Measurements from ENCODE around the gene LRRC66. TPM values are rescaled to one million over a fixed set of nuclear protein-coding genes. Genes with fewer than 3 reads are reported as not detected.

The LRRC66 gene
- total and polyA plus RNA-seq, 3 experiments from 2014 or later, result 0.07 to 0.09 TPM; not detected in 1

DNA sequence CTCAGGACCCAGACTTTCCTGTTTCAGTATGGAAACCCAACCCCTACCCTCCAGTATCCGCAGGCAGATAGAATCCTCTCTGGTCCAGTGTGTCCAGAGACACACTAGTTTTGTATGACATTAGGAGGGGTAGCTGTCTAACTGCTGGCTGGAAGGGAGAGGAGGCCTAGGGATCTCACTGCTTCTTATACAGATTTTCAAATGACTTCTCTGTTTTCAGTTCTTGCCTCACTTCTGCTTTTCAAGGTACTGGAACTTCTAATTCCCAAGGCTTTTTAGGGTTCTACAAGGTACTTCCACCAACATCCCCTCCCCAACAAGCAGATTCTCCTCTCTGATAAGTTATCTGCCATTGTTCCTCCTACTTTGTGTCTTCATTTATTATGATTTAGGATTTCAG lies 11.8 kb upstream of the LRRC66 start:
- Mint-ChIP-seq H3K4me1 (peaks cover 15 to 24% (median 18%) of the 10 kb centered on the region in 3 donors), H3K27me3 (no peaks in the 10 kb centered on the region), H3K4me3 (no peak overlapping the region), H3K9me3 (no peaks in the 10 kb centered on the region), H3K27ac (peak overlapping the region in 2 of 8 donors; percentile 18 to 31), H3K36me3 (peaks cover 0 to 26% (median 9%) of the 10 kb centered on the region in 3 donors)
- Histone ChIP-seq H3K4me1 (ENCODE audit: insufficient read depth, low read length) (no peaks in the 10 kb centered on the region), H3K27ac (ENCODE audit: low read depth, low read length) (no peak overlapping the region), H3K9me3 (ENCODE audit: low read length) (no peaks in the 10 kb centered on the region), H3K36me3 (ENCODE audit: insufficient read depth, low read length) (no peaks in the 10 kb centered on the region), H3K4me3 (ENCODE audit: low read length) (no peak overlapping the region), H3K27me3 (ENCODE audit: insufficient read depth, low read length, poor library complexity, severe bottlenecking) (no peaks in the 10 kb centered on the region)
- POLR2A ChIA-PET, result no interaction called here
- no peak for DNase-seq
- CTCF ChIA-PET, result no interaction called here

DNA sequence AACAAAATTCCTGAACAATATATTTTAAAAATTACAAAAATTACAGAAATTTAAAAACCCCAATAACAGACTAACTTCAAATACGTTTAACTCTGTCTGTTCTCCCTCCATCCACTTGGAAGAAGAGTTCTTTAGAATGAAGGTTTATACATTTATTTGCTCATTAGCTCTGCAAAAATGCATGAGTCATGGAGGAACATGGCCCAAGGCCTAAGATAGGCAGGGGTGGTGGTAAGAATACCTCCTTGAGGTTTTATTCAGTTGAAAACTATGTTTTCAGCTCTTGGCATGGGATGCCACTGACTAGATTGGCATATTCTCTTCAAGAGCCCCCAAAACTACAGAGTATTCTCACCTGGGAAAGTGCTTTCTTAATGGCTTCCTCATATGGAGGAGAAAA lies 8.8 kb upstream of the LRRC66 start:
- no peaks in the 10 kb centered on the region for H3K36me3 ChIP-seq (ENCODE audit: insufficient read depth, low read length)
- H3K27ac Mint-ChIP-seq, result peak overlapping the region in 1 of 8 donors; percentile 39
- no peaks in the 10 kb centered on the region for H3K4me1 ChIP-seq (ENCODE audit: insufficient read depth, low read length)
- ChIA-PET POLR2A (no interaction called here), CTCF (no interaction called here)
- no peaks in the 10 kb centered on the region for H3K4me1 Mint-ChIP-seq
- peaks cover 0 to 1% of the 10 kb centered on the region in 2 donors for H3K27me3 Mint-ChIP-seq
- peaks cover 0 to 40% (median 14%) of the 10 kb centered on the region in 3 donors for H3K36me3 Mint-ChIP-seq
- H3K27me3 ChIP-seq (ENCODE audit: insufficient read depth, low read length, poor library complexity, severe bottlenecking), result no peaks in the 10 kb centered on the region
- H3K27ac ChIP-seq (ENCODE audit: low read depth, low read length), result no peak overlapping the region
- no peak for DNase-seq
- no peak overlapping the region for H3K4me3 ChIP-seq (ENCODE audit: low read length)
- H3K4me3 Mint-ChIP-seq, result no peak overlapping the region
- no peaks in the 10 kb centered on the region for H3K9me3 Mint-ChIP-seq
- no peaks in the 10 kb centered on the region for H3K9me3 ChIP-seq (ENCODE audit: low read length)

DNA sequence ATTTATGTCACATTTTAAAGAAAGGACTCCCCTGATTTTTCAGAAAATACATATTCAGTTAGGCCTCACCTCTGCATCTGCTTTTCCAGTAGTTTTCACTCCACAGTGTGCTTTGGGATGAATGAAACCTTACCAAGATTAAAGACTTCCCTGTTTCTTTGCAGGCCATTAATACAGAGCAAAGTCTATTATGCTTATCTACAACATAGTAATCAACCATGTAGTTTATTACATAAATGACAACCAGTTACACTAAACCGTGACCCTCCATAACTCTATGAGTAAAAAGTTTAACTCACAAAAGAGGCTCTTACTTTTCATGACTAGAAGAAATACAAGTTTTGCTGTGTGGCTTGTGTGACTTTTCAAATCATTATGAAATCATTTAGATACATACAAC lies 2.3 kb downstream of the LRRC66 start:
- Mint-ChIP-seq H3K36me3 (peaks cover 0 to 6% (median 4%) of the 10 kb centered on the region in 3 donors), H3K4me1 (no peaks in the 10 kb centered on the region), H3K4me3 (no peak overlapping the region), H3K27me3 (no peaks in the 10 kb centered on the region), H3K27ac (no peak overlapping the region), H3K9me3 (no peaks in the 10 kb centered on the region)
- H3K4me3 ChIP-seq (ENCODE audit: low read length), result no peak overlapping the region
- no peak overlapping the region for H3K27ac ChIP-seq (ENCODE audit: low read depth, low read length)
- no peaks in the 10 kb centered on the region for H3K27me3 ChIP-seq (ENCODE audit: insufficient read depth, low read length, poor library complexity, severe bottlenecking)
- POLR2A ChIA-PET, result no interaction called here
- CTCF ChIA-PET, result no interaction called here
- no peak for DNase-seq
- peaks cover 3% of the 10 kb centered on the region for H3K36me3 ChIP-seq (ENCODE audit: insufficient read depth, low read length)
- no peaks in the 10 kb centered on the region for H3K9me3 ChIP-seq (ENCODE audit: low read length)
- no peaks in the 10 kb centered on the region for H3K4me1 ChIP-seq (ENCODE audit: insufficient read depth, low read length)

DNA sequence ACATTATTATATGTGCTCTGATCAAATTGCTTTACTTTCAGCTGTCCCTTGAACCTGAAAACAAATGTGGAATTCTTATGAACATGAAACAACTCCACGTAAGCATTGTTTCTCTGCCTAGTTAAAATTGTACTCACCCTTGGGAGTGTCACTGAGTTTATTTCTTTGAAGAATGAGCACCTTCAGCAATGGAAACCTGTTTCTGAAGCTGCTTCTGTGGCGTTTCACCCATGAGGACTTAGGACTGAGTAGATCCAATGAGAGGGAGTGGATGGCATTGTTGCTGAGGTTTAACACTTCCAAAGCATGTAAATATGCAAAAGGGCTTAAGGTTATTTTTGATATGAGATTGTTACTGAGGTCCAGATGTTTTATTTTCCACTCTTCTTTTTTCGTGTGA lies 3.2 kb downstream of the LRRC66 start:
- H3K27ac ChIP-seq (ENCODE audit: low read depth, low read length), result no peak overlapping the region
- H3K36me3 Mint-ChIP-seq, result peaks cover 0 to 6% (median 0%) of the 10 kb centered on the region in 3 donors
- H3K4me3 ChIP-seq (ENCODE audit: low read length), result no peak overlapping the region
- no peaks in the 10 kb centered on the region for H3K27me3 Mint-ChIP-seq
- no peak overlapping the region for H3K27ac Mint-ChIP-seq
- CTCF ChIA-PET, result no interaction called here
- H3K4me1 Mint-ChIP-seq, result no peaks in the 10 kb centered on the region
- DNase-seq, result no peak
- no peaks in the 10 kb centered on the region for H3K4me1 ChIP-seq (ENCODE audit: insufficient read depth, low read length)
- H3K27me3 ChIP-seq (ENCODE audit: insufficient read depth, low read length, poor library complexity, severe bottlenecking), result no peaks in the 10 kb centered on the region
- no peak overlapping the region for H3K4me3 Mint-ChIP-seq
- no peaks in the 10 kb centered on the region for H3K9me3 Mint-ChIP-seq
- no peaks in the 10 kb centered on the region for H3K36me3 ChIP-seq (ENCODE audit: insufficient read depth, low read length)
- POLR2A ChIA-PET, result no interaction called here
- H3K9me3 ChIP-seq (ENCODE audit: low read length), result no peaks in the 10 kb centered on the region

DNA sequence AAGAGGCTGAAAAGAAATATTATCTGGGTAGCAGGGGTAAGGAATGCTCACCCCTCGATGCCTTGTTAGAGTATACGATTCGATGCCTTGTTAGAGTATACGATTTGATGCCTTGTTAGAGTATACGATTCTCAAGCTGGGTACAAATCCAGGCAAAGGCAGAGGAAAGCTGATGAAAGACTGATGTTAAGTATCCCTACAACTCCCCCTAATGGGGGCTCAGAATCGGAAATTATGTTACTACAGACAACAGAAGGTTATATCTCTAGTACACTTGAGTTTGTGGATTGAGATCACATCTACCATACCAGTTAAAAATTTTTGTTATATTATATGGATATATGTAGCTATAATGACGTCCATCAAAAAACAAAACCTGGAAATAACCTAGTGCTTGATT lies 4.8 kb downstream of the LRRC66 start:
- CTCF ChIA-PET, result no interaction called here
- no peak overlapping the region for H3K27ac ChIP-seq (ENCODE audit: low read depth, low read length)

DNA sequence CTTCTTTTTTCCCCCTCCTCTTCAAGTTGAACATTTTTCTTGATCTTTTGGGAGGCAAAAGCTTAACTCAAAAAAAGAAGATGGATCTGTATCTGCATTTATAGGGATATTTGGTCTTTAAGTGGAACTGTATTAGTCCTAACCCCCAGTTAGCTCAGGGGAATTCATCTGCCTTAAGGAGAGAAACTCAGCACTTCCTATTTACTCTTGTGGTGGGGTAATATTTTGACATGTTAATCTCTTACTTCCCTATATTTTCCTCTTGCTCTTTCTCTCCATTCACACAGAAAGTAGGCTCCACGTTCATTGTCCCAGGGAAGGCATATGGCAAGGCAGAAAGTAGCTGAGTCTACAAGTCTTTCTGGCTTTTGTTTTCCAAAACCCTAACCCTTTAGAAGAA lies 5.3 kb downstream of the LRRC66 start:
- Mint-ChIP-seq H3K27me3 (no peaks in the 10 kb centered on the region), H3K9me3 (no peaks in the 10 kb centered on the region), H3K4me3 (no peak overlapping the region), H3K36me3 (peaks cover 0 to 6% (median 0%) of the 10 kb centered on the region in 3 donors), H3K4me1 (no peaks in the 10 kb centered on the region), H3K27ac (peak overlapping the region in 1 of 8 donors; percentile 62)
- Histone ChIP-seq H3K9me3 (ENCODE audit: low read length) (no peaks in the 10 kb centered on the region), H3K27me3 (ENCODE audit: insufficient read depth, low read length, poor library complexity, severe bottlenecking) (no peaks in the 10 kb centered on the region), H3K4me3 (ENCODE audit: low read length) (no peak overlapping the region), H3K36me3 (ENCODE audit: insufficient read depth, low read length) (no peaks in the 10 kb centered on the region), H3K4me1 (ENCODE audit: insufficient read depth, low read length) (no peaks in the 10 kb centered on the region), H3K27ac (ENCODE audit: low read depth, low read length) (no peak overlapping the region)
- ChIA-PET POLR2A (no interaction called here), CTCF (no interaction called here)
- no peak for DNase-seq

More for the DNA sequence above, 4.8 kb downstream of the LRRC66 start:
- Histone ChIP-seq H3K27me3 (ENCODE audit: insufficient read depth, low read length, poor library complexity, severe bottlenecking) (no peaks in the 10 kb centered on the region), H3K9me3 (ENCODE audit: low read length) (no peaks in the 10 kb centered on the region), H3K36me3 (ENCODE audit: insufficient read depth, low read length) (no peaks in the 10 kb centered on the region), H3K4me3 (ENCODE audit: low read length) (no peak overlapping the region), H3K4me1 (ENCODE audit: insufficient read depth, low read length) (no peaks in the 10 kb centered on the region)
- Mint-ChIP-seq H3K27ac (no peak overlapping the region), H3K4me1 (no peaks in the 10 kb centered on the region), H3K9me3 (no peaks in the 10 kb centered on the region), H3K36me3 (peaks cover 0 to 7% (median 0%) of the 10 kb centered on the region in 3 donors), H3K4me3 (no peak overlapping the region), H3K27me3 (no peaks in the 10 kb centered on the region)
- POLR2A ChIA-PET, result no interaction called here
- no peak for DNase-seq

DNA sequence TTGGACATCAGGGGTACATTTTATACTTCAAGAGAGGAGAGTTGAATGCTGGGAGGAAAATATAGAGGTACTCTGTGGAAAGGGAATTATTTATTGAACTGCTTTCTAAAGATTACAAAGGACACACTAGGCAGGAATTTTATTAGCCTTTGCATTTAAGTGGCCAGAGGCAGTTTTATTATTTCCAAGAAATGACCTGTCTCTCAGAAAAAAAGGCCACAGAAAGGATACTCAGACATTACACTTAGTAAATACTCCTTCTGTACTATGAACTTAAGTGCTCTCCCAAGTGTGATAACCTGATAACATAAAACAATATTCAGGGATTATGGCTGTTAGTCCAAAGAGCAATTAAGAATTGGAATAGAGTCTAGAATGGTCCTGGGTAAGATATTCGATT lies 7.5 kb downstream of the LRRC66 start:
- no peak overlapping the region for H3K27ac ChIP-seq (ENCODE audit: low read depth, low read length)
- no peaks in the 10 kb centered on the region for H3K9me3 ChIP-seq (ENCODE audit: low read length)
- DNase-seq, result no peak
- ChIA-PET CTCF (no interaction called here), POLR2A (no interaction called here)
- Mint-ChIP-seq H3K4me3 (no peak overlapping the region), H3K27ac (no peak overlapping the region), H3K27me3 (no peaks in the 10 kb centered on the region), H3K36me3 (peaks cover 0 to 6% (median 0%) of the 10 kb centered on the region in 3 donors), H3K4me1 (no peaks in the 10 kb centered on the region), H3K9me3 (no peaks in the 10 kb centered on the region)
- no peaks in the 10 kb centered on the region for H3K4me1 ChIP-seq (ENCODE audit: insufficient read depth, low read length)
- no peaks in the 10 kb centered on the region for H3K27me3 ChIP-seq (ENCODE audit: insufficient read depth, low read length, poor library complexity, severe bottlenecking)
- no peaks in the 10 kb centered on the region for H3K36me3 ChIP-seq (ENCODE audit: insufficient read depth, low read length)
- no peak overlapping the region for H3K4me3 ChIP-seq (ENCODE audit: low read length)

DNA sequence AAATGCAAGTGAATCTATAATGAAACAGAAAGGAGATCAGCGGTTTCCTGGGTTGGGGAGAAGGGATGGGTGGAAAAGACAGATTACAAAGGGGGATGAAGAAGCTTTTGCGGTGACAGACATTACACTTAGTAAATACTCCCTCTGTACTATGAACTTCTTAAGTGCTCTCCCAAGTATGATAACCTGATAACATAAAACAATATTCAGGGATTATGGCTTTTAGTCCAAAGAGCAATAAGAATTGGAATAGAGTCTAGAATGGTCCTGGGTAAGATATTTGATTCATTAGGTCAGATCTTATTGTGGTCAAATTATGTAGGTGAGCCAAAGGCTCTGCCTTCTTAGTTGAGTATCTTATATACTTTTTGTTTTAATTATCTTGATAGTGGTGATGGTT lies 9.2 kb downstream of the LRRC66 start:
- no peak overlapping the region for H3K27ac Mint-ChIP-seq
- H3K36me3 Mint-ChIP-seq, result peaks cover 0 to 6% (median 0%) of the 10 kb centered on the region in 3 donors
- H3K9me3 Mint-ChIP-seq, result no peaks in the 10 kb centered on the region
- no peak overlapping the region for H3K4me3 Mint-ChIP-seq
- H3K27me3 ChIP-seq (ENCODE audit: insufficient read depth, low read length, poor library complexity, severe bottlenecking), result no peaks in the 10 kb centered on the region
- CTCF ChIA-PET, result no interaction called here
- H3K9me3 ChIP-seq (ENCODE audit: low read length), result no peaks in the 10 kb centered on the region
- H3K4me1 ChIP-seq (ENCODE audit: insufficient read depth, low read length), result no peaks in the 10 kb centered on the region
- no peaks in the 10 kb centered on the region for H3K27me3 Mint-ChIP-seq
- no peaks in the 10 kb centered on the region for H3K36me3 ChIP-seq (ENCODE audit: insufficient read depth, low read length)
- DNase-seq, result no peak
- H3K4me1 Mint-ChIP-seq, result no peaks in the 10 kb centered on the region
- H3K4me3 ChIP-seq (ENCODE audit: low read length), result no peak overlapping the region
- POLR2A ChIA-PET, result no interaction called here
- H3K27ac ChIP-seq (ENCODE audit: low read depth, low read length), result no peak overlapping the region

DNA sequence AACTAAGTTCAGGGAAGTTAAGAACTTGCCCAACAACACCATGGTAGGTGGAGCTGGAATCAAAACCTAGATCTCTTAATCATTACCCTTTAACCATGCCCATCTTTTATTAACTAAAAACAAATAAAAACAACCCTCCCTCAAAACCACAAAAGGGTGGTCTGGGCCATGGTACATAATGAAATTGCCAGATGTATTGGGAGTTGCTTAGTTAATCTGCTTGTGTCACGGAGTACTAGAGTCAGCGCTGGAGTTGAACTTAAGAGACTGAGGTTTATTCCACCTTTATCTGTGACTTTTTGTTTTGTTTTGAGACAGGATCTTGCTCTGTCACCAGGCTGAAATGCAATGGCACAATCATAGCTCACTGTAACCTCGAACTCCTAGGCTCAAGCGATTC lies 13.3 kb downstream of the LRRC66 start:
- Mint-ChIP-seq H3K4me3 (no peak overlapping the region), H3K27ac (no peak overlapping the region), H3K27me3 (peaks cover 0 to 2% of the 10 kb centered on the region in 2 donors), H3K36me3 (peaks cover 0 to 2% (median 0%) of the 10 kb centered on the region in 3 donors), H3K4me1 (no peaks in the 10 kb centered on the region), H3K9me3 (no peaks in the 10 kb centered on the region)
- CTCF ChIA-PET, result no interaction called here
- Histone ChIP-seq H3K36me3 (ENCODE audit: insufficient read depth, low read length) (no peaks in the 10 kb centered on the region), H3K27me3 (ENCODE audit: insufficient read depth, low read length, poor library complexity, severe bottlenecking) (no peaks in the 10 kb centered on the region), H3K4me3 (ENCODE audit: low read length) (no peak overlapping the region), H3K27ac (ENCODE audit: low read depth, low read length) (no peak overlapping the region), H3K4me1 (ENCODE audit: insufficient read depth, low read length) (no peaks in the 10 kb centered on the region), H3K9me3 (ENCODE audit: low read length) (no peaks in the 10 kb centered on the region)
- POLR2A ChIA-PET, result no interaction called here
- no peak for DNase-seq

Data from CD8-positive, alpha-beta memory T cell (primary cell).